Progenitor cell of endocrine pancreas (in vitro differentiated cells): ENCODE data around the gene C20orf141. TPM values are rescaled to one million over a fixed set of nuclear protein-coding genes. Genes with fewer than 3 reads are reported as not detected.
"Not testable (repeated sequence)": the region's sequence is repeated elsewhere in the genome, so short reads cannot be mapped to it uniquely, and the experiment has no call there.

Experiments used
- DNase-seq: peaks from one replicate; pipeline ENCODE4 v3.0.0; 2021; ENCODE audit warnings: low spot score; ENCODE audit not compliant: unreplicated experiment
- H3K27ac Mint-ChIP-seq: 2 replicates; pipeline ENCODE4 v1.8.0; 2021; ENCODE audit warnings: mild to moderate bottlenecking, moderate library complexity, mixed read lengths
- H3K27me3 Mint-ChIP-seq: 2 replicates; pipeline ENCODE4 v1.8.0; 2021; ENCODE audit warnings: mixed read lengths
- H3K36me3 Mint-ChIP-seq: 2 replicates; pipeline ENCODE4 v1.8.0; 2022; ENCODE audit warnings: mixed read lengths; ENCODE audit not compliant: insufficient read depth
- H3K4me1 Mint-ChIP-seq: 2 replicates; pipeline ENCODE4 v1.8.0; 2021; ENCODE audit warnings: low read depth, mixed read lengths
- H3K4me3 Mint-ChIP-seq: 2 replicates; pipeline ENCODE4 v1.8.0; 2021; ENCODE audit warnings: low read depth, mild to moderate bottlenecking, moderate library complexity, mixed read lengths
- H3K9me3 Mint-ChIP-seq: 2 replicates; pipeline ENCODE4 v1.8.0; 2021; ENCODE audit warnings: low read depth, mixed read lengths
- total RNA-seq: library from RNA; stranded (reverse); gene quantifications from 2 replicates; pipeline ENCODE4 v1.2.1, GENCODE V29; 2021
- TF ChIP-seq, protein P1 (sequence below): fragments of 200-600 bp; sonication (generic); IDR thresholded peaks from one replicate; pipeline ENCODE4 v1.5.0; 2021; ENCODE audit warnings: antibody characterized with exemption, mild to moderate bottlenecking; ENCODE audit not compliant: unreplicated experiment

C20orf141 gene
- total RNA-seq, 1 donor from 2014 or later = not detected

DNA sequence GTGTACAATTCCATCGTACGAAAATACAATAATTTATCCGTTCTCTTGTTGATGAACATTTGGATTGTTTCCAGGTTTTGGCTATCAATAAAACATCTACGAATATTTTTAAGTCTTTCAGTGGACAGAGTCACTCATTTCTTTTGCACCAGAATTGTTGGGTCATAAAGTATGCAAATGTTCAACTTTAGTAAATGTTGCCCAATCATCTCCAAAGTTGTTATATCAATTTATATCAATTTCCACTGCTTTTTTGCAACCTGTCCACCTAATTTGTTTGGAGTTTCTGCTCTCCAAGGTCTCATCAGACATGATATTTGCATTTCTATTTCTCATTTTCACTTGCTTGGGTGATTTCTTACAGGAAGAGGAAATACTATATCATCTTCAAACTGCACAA is 11.9 kb downstream of the C20orf141 start:
- TF ChIP-seq, protein P1, sequence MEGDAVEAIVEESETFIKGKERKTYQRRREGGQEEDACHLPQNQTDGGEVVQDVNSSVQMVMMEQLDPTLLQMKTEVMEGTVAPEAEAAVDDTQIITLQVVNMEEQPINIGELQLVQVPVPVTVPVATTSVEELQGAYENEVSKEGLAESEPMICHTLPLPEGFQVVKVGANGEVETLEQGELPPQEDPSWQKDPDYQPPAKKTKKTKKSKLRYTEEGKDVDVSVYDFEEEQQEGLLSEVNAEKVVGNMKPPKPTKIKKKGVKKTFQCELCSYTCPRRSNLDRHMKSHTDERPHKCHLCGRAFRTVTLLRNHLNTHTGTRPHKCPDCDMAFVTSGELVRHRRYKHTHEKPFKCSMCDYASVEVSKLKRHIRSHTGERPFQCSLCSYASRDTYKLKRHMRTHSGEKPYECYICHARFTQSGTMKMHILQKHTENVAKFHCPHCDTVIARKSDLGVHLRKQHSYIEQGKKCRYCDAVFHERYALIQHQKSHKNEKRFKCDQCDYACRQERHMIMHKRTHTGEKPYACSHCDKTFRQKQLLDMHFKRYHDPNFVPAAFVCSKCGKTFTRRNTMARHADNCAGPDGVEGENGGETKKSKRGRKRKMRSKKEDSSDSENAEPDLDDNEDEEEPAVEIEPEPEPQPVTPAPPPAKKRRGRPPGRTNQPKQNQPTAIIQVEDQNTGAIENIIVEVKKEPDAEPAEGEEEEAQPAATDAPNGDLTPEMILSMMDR = no peak
- Mint-ChIP-seq H3K27ac (no peak overlapping the region), H3K9me3 (peaks cover 3% of the 10 kb centered on the region), H3K4me1 (peaks cover 2% of the 10 kb centered on the region), H3K27me3 (peaks cover 42% of the 10 kb centered on the region), H3K36me3 (no peaks in the 10 kb centered on the region), H3K4me3 (no peak overlapping the region)
- DNase-seq = no peak

GRCh38 chr20:2829376-2829775 is 14.6 kb downstream of the C20orf141 start:
- TF ChIP-seq, protein P1 = no peak
- H3K4me3 Mint-ChIP-seq = no peak overlapping the region

GRCh38 chr20:2831206-2831605 is 16.4 kb downstream of the C20orf141 start:
- not testable (repeated sequence) for H3K4me1 Mint-ChIP-seq, H3K4me3 Mint-ChIP-seq, H3K9me3 Mint-ChIP-seq, H3K36me3 Mint-ChIP-seq, DNase-seq, H3K27ac Mint-ChIP-seq
- H3K27me3 Mint-ChIP-seq = peaks cover 30% of the 10 kb centered on the region

More at GRCh38 chr20:2829376-2829775, 14.6 kb downstream of the C20orf141 start:
- DNase-seq = no peak
- no peak overlapping the region for H3K27ac Mint-ChIP-seq
- peaks cover 1% of the 10 kb centered on the region for H3K36me3 Mint-ChIP-seq
- no peaks in the 10 kb centered on the region for H3K4me1 Mint-ChIP-seq
- H3K9me3 Mint-ChIP-seq = peaks cover 3% of the 10 kb centered on the region
- H3K27me3 Mint-ChIP-seq = peaks cover 36% of the 10 kb centered on the region

DNA sequence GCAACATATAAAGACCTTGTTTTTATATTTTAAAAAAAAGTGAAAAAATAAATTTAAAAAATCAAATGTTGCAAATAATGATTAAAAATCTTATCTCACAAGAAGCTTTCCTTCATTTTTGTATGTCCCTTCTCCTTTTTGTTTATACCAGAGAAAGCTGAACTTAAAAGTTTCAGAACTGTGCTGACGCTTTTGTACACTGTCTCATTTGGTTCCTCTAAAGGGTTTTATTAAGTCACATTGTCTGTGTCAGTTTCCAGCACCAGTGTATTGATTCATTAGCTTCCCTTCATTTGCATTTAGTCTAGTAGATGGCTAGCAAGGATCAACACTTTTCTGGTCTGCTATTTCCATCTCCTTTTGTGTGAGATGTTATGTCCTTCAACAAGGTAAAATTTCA is 19.0 kb downstream of the C20orf141 start:
- DNase-seq = no peak
- TF ChIP-seq, protein P1 = no peak
- Mint-ChIP-seq H3K36me3 (peaks cover 12% of the 10 kb centered on the region), H3K4me3 (no peak overlapping the region), H3K27me3 (peaks cover 9% of the 10 kb centered on the region), H3K9me3 (no peaks in the 10 kb centered on the region), H3K4me1 (no peaks in the 10 kb centered on the region), H3K27ac (no peak overlapping the region)

- no peak overlapping the region for H3K27ac Mint-ChIP-seq
- TF ChIP-seq, protein P1 = no peak
- H3K27me3 Mint-ChIP-seq = peaks cover 2% of the 10 kb centered on the region
- peaks cover 12% of the 10 kb centered on the region for H3K36me3 Mint-ChIP-seq
- H3K9me3 Mint-ChIP-seq = no peaks in the 10 kb centered on the region
- H3K4me3 Mint-ChIP-seq = no peak overlapping the region
- peaks cover 2% of the 10 kb centered on the region for H3K4me1 Mint-ChIP-seq
- DNase-seq = no peak
Measured at GRCh38 chr20:2834401-2835110, 19.8 kb downstream of the C20orf141 start.

- Mint-ChIP-seq H3K27ac (no peak overlapping the region), H3K27me3 (no peaks in the 10 kb centered on the region), H3K36me3 (peaks cover 12% of the 10 kb centered on the region), H3K4me3 (no peak overlapping the region), H3K4me1 (peaks cover 2% of the 10 kb centered on the region), H3K9me3 (no peaks in the 10 kb centered on the region)
- TF ChIP-seq, protein P1 = no peak
- no peak for DNase-seq
Measured at GRCh38 chr20:2835331-2835796, 20.6 kb downstream of the C20orf141 start.
